ENCODE measurements around the gene FAM227B.

DNA sequence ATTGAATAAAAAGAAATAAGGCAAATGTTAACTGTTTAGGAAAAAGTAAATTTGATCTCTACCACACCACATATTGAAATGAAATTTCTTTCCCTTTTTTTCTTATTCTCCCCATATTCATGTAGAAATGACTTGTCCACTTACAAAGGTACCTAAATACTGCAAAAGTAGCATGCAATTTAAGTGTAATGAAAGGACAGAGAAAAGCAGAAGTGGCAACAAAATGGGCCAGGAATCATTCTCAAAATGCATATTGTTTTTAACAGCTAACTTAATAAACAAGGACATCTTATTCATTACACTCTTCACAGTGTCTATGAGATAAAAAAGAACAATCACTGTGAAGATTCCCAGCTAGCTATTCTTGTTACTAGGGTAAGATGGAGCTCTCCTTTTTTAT is 238.2 kb downstream of the FAM227B start:
- TF ChIP-seq POLR2A (IDR thresholded peaks at IDR 0.05): no peak
- TF ChIP-seq CTCF (IDR thresholded peaks at IDR 0.05): no peak
